Endodermal cell (in vitro differentiated cells): ENCODE data around the gene POLE. TPM values are rescaled to one million over a fixed set of nuclear protein-coding genes. Genes with fewer than 3 reads are reported as not detected.

Experiments
- DNase-seq: peaks from one replicate; pipeline ENCODE4 v3.0.0-alpha.2; 2017
- H3K27ac ChIP-seq: 2 replicates; pipeline ENCODE4 v1.5.1; 2013; ENCODE audit warnings: mild to moderate bottlenecking, low read depth, low read length, moderate library complexity
- H3K27me3 ChIP-seq: 2 replicates; pipeline ENCODE4 v1.6.1; 2013; ENCODE audit warnings: mild to moderate bottlenecking, low read length, moderate library complexity; ENCODE audit not compliant: insufficient read depth, control insufficient read depth, poor library complexity, severe bottlenecking
- H3K36me3 ChIP-seq: 2 replicates; pipeline ENCODE4 v1.7.0; 2013; ENCODE audit warnings: mild to moderate bottlenecking, low read length, moderate library complexity; ENCODE audit not compliant: control insufficient read depth, insufficient read depth
- H3K4me1 ChIP-seq: one replicate; pipeline ENCODE4 v1.7.0; 2013; ENCODE audit warnings: low read length; ENCODE audit not compliant: control insufficient read depth, insufficient read depth
- H3K4me3 ChIP-seq: 2 replicates; pipeline ENCODE4 v1.5.1; 2013; ENCODE audit warnings: mild to moderate bottlenecking, low read length, moderate library complexity
- H3K9ac ChIP-seq: 2 replicates; pipeline ENCODE4 v1.6.1; 2013; ENCODE audit warnings: mild to moderate bottlenecking, low read length, moderate library complexity; ENCODE audit not compliant: poor library complexity, severe bottlenecking; ENCODE audit errors: extremely low read depth
- H3K9me3 ChIP-seq: 2 replicates; pipeline ENCODE4 v1.6.1; 2013; ENCODE audit warnings: mild to moderate bottlenecking, low read length, moderate library complexity; ENCODE audit not compliant: control insufficient read depth
- H3K27ac Mint-ChIP-seq: 2 replicates; pipeline ENCODE4 v1.8.0; 2020; ENCODE audit warnings: mixed read lengths
- H3K27me3 Mint-ChIP-seq: 2 replicates; pipeline ENCODE4 v1.8.0; 2021; ENCODE audit warnings: mild to moderate bottlenecking, mixed read lengths; ENCODE audit not compliant: insufficient read depth
- H3K36me3 Mint-ChIP-seq: 2 replicates; pipeline ENCODE4 v1.8.0; 2020; ENCODE audit warnings: low read depth, mixed read lengths
- H3K4me1 Mint-ChIP-seq: 2 replicates; pipeline ENCODE4 v1.8.0; 2020; ENCODE audit warnings: mixed read lengths
- H3K4me3 Mint-ChIP-seq: 2 replicates; pipeline ENCODE4 v1.8.0; 2020; ENCODE audit warnings: mild to moderate bottlenecking, moderate library complexity, mixed read lengths
- H3K9me3 Mint-ChIP-seq: 2 replicates; pipeline ENCODE4 v1.8.0; 2020; ENCODE audit warnings: mild to moderate bottlenecking, mixed read lengths
- WGBS, 2 experiments: methylation state at CpG; one replicate each; pipeline versions ENCODE4 v1.1.5 to v1.1.7; 2013; ENCODE audit warnings: missing lambda C conversion rate in 2 of 2, mixed read lengths in 1 of 2; ENCODE audit not compliant: insufficient coverage in 1 of 2, insufficient read length in 1 of 2; 5-methylcytosine and 5-hydroxymethylcytosine counted together
- total RNA-seq, 2 donors: library from RNA; stranded (reverse); fragmentation: NEBNext Ultra II Directional in 1 of 2; extraction: Animal tissue kit (Norgen Biotek cat#: 25700) in 1 of 2; gene quantifications; 2 replicates in 1 of 2; 3 replicates in 1 of 2; pipeline ENCODE4 v1.2.1, GENCODE V29; 2021
- TF ChIP-seq, protein P1 (sequence below): fragments of 200-600 bp; sonication (generic); conservative IDR thresholded peaks from 2 replicates; pipeline ENCODE4 v1.5.0; 2021; ENCODE audit warnings: antibody characterized with exemption, mild to moderate bottlenecking

POLE gene
- total RNA-seq, 2 donors from 2014 or later, result 165 to 212 TPM

GRCh38 chr12:132724506-132725241 is 37.5 kb upstream of the POLE start:
- peaks cover 81% of the 10 kb centered on the region for H3K36me3 ChIP-seq

GRCh38 chr12:132723764-132724140 is 36.6 kb upstream of the POLE start:
- Histone ChIP-seq H3K27ac (no peak overlapping the region), H3K4me3 (no peak overlapping the region), H3K9me3 (no peaks in the 10 kb centered on the region), H3K27me3 (no peaks in the 10 kb centered on the region), H3K4me1 (no peaks in the 10 kb centered on the region), H3K9ac (no peak overlapping the region), H3K36me3 (peaks cover 85% of the 10 kb centered on the region)
- no peak for DNase-seq
- Mint-ChIP-seq H3K4me1 (no peaks in the 10 kb centered on the region), H3K27me3 (no peaks in the 10 kb centered on the region), H3K4me3 (no peak overlapping the region), H3K9me3 (peaks cover 2% of the 10 kb centered on the region), H3K36me3 (peaks cover 81% of the 10 kb centered on the region), H3K27ac (no peak overlapping the region)
- TF ChIP-seq, protein P1, sequence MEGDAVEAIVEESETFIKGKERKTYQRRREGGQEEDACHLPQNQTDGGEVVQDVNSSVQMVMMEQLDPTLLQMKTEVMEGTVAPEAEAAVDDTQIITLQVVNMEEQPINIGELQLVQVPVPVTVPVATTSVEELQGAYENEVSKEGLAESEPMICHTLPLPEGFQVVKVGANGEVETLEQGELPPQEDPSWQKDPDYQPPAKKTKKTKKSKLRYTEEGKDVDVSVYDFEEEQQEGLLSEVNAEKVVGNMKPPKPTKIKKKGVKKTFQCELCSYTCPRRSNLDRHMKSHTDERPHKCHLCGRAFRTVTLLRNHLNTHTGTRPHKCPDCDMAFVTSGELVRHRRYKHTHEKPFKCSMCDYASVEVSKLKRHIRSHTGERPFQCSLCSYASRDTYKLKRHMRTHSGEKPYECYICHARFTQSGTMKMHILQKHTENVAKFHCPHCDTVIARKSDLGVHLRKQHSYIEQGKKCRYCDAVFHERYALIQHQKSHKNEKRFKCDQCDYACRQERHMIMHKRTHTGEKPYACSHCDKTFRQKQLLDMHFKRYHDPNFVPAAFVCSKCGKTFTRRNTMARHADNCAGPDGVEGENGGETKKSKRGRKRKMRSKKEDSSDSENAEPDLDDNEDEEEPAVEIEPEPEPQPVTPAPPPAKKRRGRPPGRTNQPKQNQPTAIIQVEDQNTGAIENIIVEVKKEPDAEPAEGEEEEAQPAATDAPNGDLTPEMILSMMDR, result no peak
- WGBS, 2 experiments, result 88 to 100% methylated on average over 1 to 2 of the region's 2 CpGs

More at GRCh38 chr12:132724506-132725241, 37.5 kb upstream of the POLE start:
- no peak overlapping the region for H3K27ac ChIP-seq
- H3K9me3 ChIP-seq, result peaks cover 1% of the 10 kb centered on the region
- H3K27me3 ChIP-seq, result no peaks in the 10 kb centered on the region
- no peak overlapping the region for H3K9ac ChIP-seq
- no peaks in the 10 kb centered on the region for H3K4me1 ChIP-seq
- Mint-ChIP-seq H3K36me3 (peaks cover 79% of the 10 kb centered on the region), H3K27me3 (no peaks in the 10 kb centered on the region), H3K4me3 (no peak overlapping the region), H3K4me1 (no peaks in the 10 kb centered on the region), H3K9me3 (peaks cover 8% of the 10 kb centered on the region), H3K27ac (peak overlapping the region; percentile 11)
- no peak overlapping the region for H3K4me3 ChIP-seq
- DNase-seq, result peak; percentile 51
- 94 to 98% methylated on average over 25 to 30 of the region's 30 CpGs for WGBS, 2 experiments
- TF ChIP-seq, protein P1, result no peak

GRCh38 chr12:132723015-132723763 is 36.0 kb upstream of the POLE start:
- H3K27me3 ChIP-seq, result no peaks in the 10 kb centered on the region
- no peak overlapping the region for H3K27ac ChIP-seq
- Mint-ChIP-seq H3K4me3 (no peak overlapping the region), H3K27me3 (no peaks in the 10 kb centered on the region), H3K4me1 (no peaks in the 10 kb centered on the region), H3K27ac (no peak overlapping the region), H3K9me3 (no peaks in the 10 kb centered on the region), H3K36me3 (peaks cover 79% of the 10 kb centered on the region)
- H3K4me1 ChIP-seq, result no peaks in the 10 kb centered on the region
- H3K9ac ChIP-seq, result no peak overlapping the region
- H3K9me3 ChIP-seq, result no peaks in the 10 kb centered on the region
- peaks cover 81% of the 10 kb centered on the region for H3K36me3 ChIP-seq
- DNase-seq, result peak; percentile 44
- TF ChIP-seq, protein P1, result no peak
- WGBS, 2 experiments, result 92 to 96% methylated on average over 24 to 30 of the region's 30 CpGs
- no peak overlapping the region for H3K4me3 ChIP-seq
